NCI-H2196 (cell line): ENCODE results near the gene CLEC7A.

Source experiments
- DNase-seq: peaks from one replicate; lab custom pipeline; 2025; ENCODE audit not compliant: unreplicated experiment; lab: John Stamatoyannopoulos, UW

Gene CLEC7A

DNA sequence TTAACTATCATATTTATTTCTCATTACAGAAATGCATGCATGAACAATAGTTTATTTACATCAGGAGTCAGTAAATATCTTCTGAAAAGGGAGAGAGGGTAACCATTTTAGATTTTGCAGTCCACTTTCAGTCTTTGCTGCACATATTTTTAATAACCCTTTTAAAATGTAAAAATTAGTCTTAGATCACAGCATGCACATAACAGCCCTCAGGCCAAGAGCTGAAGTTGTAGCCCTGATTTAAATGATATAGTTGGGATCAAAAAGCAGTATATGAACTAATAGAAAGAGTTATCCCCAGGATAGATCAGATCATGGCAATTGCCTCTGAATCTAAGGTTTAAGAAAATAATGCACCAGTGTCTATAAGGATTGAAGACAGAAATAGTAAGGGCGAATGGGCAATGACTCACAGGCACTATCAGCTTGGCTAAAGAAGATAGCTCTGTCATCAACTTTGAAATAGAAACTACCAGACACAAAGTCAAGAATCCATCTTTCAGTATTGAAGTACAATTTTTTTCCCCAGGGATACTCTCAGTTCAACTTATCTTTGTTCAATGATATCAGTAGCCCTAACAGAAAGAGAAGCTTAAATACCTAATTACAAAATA lies 13.1 kb upstream of the CLEC7A start:
- no peak for DNase-seq

DNA sequence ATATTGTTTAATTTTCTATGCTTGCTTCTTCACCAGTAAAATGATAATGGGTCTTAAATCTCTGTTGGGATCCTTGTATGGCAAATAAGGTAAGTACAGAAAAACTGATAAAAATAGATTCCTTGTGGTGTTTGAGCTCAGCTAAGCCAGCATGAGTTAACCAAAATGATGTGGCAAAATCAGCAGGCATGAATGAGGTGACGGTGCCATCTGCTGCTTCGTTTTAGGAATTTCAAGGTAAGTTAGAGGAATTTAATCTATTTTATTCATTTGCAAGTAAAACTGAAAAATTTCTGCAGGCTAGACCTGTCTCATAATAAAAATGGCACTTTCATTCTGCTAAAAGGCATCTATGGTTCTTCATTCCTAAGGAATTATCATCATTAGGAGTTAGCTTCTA lies 10.0 kb upstream of the CLEC7A start:
- DNase-seq = no peak

DNA sequence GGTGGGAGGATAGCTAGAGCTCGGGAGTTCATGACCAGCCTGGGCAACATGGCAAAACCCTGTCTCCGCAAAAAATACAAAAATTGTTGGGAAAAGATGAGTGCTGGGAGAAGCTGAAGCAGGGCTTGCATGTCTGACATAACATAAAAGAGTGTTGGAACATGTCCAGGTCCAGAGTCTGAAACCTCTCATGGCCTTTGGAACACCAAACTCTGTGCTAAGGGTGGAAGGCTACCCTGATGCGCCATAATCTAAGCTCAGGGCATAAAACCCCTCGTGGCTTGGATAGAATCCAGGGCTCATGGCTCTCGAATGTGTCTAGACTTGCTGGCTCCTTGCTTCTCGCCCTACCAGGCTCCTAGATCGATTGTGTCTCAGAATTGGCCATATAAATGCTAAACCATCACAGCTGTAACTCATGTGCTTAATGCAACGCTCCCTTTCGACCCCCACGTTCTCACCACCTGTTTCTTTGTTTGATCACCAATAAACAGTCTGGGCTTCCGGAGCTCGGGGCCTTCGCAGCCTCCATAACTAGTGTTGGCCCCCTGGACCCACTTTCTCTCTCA lies 6.7 kb upstream of the CLEC7A start:
- DNase-seq = no peak

DNA sequence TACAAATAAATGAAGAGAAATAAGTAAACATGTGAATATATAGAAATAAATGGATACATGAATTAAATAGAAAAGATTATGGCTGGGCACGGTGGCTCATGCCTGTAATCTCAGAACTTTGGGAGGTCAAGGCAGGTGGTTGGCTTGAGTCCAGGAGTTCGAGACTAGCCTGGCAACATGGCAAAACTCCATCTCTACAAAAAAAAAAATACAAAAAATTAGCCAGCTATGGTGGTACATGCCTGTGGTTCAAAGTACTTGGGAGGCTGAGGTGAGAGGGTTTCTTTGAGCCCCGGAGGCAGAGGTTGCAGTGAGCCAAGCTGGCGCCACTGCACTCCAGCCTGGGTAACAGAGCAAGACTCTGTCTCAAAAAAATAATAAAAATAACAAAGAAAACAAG lies 5.1 kb upstream of the CLEC7A start:
- no peak for DNase-seq

DNA sequence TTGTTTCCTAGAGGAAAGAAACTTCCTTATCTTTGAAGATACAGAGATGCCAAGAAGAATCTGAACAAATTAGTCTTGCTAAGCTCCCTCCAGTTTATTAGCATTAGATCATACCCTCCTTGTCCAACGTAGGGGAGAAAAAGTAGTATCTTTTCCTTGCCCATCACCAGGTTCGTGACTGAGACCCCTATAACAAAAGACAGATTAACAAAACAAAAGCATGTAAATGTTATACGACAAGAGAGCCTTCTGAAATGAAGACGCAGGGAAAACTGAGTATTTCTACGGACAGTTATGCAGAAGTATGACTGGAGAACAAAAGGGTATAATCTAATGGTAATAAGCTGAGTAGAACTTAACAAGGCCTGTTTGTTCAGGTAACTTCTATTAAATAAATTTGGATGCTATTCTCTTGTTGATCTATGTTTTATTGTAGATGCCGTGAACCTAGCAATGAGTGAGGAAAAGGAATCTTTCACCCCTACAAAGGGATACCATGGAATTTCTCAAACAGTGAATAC lies 2.9 kb upstream of the CLEC7A start:
- DNase-seq = no peak

DNA sequence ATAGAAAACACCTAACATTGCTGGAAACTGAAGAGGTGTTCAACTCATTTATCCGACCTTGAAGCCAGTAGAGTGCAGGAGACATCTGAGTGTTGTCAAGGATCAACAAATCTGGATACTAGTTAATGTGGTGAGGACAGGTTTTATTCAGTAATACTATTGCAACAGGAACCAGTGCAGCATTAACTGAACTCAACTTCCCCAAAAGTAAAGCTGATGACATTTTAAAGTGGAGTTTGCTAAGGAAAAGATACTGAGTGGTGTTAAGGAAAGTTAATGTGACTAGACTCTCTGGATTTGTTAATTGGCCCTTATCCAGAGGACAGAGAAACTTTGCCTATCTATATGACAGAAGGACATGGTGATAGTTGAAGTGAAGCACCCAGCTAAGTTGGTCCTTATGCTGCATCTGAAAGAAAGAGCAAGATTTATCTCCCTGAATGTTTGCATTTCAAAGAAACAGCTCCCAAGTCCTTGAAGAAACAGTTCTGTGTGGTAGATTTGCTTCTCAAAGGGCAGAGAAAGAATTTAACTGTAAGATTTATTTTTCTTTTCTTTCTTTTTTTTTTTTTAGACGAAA lies 1.2 kb upstream of the CLEC7A start:
- DNase-seq = no peak

DNA sequence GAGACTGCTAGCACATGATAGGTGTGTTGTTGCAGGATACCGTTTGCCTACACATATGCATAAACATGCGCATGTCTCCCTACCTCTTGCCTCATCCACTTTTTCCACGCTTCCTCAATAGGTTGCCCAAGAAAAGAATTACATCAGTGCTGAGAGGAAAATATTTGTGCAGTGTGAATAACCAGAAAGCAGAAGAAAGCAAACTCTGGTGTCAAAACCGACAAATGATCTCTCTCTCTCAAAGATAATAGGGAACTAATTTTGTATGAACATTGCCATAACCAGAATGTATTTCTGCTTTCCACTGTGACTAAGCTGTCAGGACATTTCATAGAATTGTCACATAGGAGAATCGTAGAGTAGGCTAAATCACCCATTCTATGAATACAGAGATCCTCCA lies 1.3 kb downstream of the CLEC7A start:
- no peak for DNase-seq

DNA sequence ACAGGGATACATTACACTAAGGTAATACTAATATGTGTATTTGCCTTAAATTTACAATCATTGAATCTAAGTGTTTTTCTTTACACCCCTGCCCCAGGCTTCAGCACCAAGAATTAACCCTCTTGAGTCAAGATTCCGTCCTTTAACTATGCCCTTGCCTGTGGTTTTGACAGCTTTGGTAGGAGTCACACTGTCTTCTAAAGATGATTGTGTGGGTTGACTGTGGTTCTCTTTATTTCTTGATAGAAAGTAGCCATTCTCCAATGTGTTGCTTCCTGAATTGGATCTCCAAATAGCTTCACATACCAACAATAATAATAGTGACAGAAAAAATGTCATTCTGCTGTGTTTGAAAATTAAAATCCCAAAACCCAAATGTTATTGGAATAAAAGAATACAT lies 3.6 kb downstream of the CLEC7A start:
- DNase-seq = no peak

DNA sequence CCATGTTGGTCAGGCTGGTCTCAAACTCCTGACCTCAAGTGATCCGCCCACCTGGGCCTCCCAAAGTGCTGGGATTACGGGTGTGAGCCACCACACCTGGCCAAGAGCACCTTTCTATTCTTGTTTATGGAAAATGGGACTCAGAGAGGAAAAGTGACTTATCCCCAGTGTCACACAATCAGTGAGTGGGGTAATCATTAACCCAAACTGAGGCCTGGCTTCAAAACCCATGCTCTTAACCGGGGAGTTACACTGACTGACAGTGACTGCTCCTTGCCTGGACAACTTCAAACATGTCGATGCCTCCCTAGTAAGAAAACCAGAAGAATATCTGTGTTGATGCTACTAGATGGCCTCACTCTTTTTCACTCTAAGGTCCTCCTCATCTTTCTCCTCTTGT lies 7.3 kb downstream of the CLEC7A start:
- no peak for DNase-seq

DNA sequence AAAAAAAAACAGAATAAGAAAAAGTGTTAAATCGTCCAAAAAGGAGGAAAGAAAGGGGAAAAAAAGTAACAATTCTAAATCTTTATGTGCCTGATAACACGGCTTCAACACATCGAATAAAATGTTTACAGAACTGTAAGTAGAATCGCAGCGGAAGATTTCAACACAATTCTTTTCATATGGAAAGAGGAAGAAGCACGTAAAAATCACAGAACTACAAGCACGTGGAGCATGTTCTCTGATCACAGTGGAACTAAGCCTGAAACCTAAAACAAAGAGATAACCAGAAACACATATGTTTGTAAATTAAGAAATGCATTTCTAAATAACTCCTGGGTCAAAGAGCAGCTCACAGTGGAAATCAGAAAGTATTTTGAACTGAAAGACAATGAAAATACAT lies 8.7 kb downstream of the CLEC7A start:
- no peak for DNase-seq

DNA sequence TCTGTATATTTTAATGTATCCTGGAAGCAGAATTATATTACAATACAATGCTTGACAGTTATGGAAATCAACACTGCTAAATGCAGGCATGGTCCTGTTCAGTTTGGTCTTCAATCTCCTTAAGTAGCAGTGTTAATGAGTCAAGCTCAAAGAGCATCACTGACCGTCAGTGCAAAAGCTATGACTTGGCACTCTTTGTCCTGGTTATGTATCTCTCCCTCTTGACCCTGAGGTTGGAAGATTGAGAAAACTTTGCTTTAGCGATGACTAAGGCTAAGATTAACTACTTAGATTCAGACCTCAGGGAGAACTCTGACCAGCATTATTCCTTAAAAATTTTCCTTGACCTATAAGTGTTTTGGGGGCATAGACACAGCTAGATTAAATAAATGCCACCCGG lies 10.9 kb downstream of the CLEC7A start:
- no peak for DNase-seq

DNA sequence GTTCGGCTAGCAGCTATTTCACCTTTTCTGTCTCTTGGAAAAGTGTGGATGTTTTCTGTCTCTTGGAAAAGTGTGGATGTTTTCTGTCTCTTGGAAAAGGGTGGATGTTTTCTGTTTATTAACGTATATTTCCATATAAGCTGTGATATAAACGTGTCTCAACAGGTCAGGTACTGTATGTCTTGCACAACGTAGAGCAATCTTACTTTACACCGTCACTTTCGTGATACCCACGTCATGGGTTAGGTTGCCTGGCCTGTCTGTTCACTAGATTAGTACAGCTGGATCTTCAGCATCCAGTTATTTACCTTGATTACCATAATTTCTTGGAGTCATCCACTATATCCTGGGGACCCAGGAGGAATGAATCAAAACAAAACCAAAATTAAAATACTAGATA lies 14.1 kb downstream of the CLEC7A start:
- no peak for DNase-seq

DNA sequence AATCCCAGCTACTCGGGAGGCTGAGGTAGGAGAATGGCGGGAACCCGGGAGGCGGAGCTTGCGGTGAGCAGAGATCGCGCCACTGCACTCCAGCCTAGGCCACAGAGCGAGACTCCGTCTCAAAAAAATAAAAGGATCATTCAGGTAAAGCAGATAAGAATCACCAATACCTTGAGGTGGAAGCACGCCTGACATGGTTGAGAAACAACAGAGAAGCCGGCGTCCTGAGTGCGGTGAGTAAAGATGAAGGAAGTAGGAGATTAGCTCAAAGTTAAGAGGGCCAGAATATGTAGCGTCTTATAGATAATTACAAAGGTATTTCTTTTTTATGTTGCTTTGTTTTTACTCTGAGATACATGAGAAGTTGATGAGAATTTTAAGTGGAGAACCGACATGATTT lies 14.7 kb downstream of the CLEC7A start:
- no peak for DNase-seq

DNA sequence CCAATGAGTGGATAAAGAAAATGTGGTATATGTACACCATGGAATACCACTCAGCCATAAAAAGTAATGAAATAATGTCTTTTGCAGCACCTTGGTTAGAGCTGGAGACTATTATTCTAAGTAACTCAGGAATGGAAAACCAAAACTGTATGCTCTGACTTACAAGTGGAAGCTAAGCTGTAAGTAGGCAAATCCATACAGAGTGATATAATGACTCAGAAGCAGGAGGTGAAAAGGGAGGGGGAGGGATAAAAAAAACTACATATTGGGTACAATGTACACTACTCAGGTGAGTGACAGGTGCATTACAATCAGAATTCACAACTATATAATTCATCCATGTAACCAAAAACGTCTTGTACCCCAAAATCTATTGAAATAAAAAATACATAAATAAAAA lies 16.1 kb downstream of the CLEC7A start:
- DNase-seq = no peak

DNA sequence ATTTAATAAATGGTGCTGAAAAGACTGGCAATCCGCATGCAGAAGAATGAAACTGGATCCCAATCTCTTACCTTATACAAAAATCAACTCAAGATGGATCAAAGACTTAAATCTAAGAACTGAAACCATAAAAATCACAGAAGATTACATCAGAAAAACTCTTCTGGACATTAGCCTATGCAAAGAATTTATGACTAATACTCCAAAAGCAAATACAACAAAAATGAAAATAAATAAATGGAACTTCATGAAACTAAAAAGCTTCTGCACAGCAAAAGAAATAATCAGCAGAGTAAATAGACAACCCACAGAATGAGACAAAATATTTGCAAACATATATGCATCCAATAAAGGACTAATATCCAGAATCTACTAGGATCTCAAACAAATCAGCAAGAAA lies 16.9 kb downstream of the CLEC7A start:
- DNase-seq = no peak

DNA sequence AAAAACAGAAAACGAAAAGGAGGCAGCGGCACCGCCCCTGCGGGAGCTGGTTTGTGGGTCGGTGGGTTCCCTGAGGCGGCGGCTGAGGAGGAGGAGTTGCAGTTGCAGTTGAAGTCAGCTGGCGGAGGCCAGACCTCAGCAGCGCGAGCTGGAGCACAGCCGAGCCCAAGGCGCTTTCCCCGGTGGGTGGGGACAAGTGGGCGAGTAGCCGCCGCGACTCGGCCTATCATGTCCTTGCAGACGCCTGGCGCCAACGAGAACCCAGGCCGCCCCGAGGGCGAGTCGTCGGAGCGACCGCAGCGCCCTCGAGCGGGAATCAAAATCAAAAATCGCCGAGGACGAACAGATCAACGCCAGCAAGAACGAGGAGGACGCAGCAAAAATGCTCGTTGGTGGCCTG lies 18.5 kb downstream of the CLEC7A start:
- no peak for DNase-seq

DNA sequence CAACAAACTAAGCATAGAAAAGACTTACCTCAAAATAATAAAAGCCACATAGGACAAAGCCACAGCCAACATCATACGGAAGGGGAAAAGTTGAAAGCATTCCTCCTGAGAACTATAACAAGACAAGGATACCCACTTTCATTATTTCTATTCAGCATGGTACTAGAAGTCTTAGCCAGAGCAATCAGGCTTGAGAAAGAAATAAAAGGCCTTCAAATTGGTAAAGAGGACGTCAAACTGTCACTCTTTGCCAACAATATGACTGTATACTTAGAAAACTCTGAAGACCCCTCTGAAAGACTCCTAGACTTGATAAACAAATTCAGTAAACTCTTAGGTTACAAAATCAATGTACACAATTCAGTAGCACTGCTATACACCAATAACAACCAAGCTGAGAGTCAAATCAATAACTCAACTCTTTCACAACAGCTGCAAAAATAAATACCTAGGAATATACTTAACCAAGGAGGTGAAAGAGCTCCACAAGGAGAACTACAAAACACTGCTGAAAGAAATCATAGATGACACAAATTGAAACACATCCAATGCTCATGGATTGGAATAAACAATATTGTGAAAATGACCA lies 19.6 kb downstream of the CLEC7A start:
- DNase-seq = no peak

DNA sequence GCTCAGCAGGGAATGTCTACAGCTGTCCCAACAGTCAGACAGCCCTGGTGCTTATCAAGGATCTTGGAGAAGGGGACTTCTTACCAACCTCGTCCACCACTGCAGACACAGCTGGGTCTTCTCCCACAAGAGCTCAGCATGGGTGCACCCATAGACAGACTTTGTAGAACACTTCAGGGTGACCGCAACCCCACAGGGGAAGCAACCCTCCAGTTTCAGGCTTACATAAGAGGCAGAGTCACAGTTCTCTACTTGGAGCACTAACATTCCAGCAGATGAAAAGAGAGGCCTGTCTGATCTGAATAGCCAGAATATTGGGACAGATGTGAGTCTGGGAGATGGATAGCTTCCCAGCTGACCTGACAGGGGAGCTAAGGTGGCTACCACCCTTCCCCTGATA lies 27.7 kb downstream of the CLEC7A start:
- no peak for DNase-seq

DNA sequence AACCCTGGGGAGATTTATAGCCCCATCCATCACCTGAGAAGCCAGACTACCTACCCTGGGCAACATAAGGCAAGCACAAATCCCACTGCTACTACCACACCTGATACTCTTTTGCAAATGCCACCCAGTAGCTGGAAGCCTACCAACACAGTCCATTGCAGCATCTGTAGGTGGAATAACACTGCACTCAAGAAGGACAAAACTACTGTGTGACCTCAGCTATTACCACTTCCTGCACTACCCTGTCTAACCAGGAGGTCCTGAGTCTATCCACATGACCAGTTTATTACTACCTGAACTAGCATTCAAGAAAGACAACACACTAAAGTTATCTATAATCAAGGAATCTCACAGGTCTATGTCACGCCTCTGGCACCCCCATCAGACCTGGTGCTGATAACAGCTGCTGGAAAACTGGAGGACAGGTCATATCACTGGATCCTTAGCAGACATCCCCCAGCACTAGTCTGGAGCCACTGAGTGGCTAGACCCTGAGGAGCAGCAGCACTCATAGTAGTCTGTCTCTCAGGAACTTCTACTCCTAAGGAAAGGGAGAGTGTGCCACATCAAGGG lies 28.3 kb downstream of the CLEC7A start:
- no peak for DNase-seq

DNA sequence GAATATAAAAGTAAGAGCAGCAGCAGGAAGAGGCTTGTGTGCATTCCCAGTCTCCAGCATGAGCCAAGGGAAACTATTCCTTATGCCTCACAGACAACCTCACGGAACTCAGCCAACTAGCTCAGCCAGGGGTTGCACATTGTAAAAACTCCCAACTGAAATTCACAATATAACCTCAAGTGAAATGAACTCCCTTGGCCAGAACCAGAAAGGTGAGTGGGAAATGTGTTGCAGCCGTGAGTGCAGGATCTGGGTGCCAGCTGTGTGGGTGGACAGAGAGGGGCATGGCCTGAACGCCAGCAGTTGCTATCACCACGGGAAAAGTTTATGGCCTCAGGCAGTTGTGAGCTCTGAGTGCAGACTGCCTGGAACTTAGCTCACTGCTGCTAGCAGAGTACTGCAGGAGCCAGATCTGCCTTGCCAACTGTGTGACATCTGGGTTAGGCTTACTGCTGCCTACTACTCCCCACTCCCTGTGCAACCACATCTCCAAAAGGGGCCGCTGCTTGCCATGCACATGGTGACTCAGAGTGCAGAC lies 28.9 kb downstream of the CLEC7A start:
- no peak for DNase-seq

DNA sequence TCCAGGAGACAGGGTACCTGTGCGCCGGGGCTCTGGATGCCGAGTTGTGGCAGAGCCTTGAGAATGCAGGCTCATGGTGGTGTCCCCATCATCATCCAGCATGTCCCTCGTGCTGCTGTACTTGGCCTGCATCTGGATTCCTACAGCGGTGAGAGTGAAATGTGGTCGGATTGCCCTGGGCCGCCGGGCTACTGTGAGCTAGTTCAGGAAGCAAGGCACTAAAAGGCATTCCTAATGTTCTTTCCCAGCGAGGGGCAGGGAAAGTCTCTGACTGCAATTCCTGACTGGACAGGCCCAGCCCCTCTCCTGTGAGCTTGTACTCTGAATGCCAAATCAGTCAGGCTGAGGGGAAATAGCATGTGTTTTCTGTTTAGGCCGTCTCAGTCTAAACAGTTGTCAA lies 31.2 kb downstream of the CLEC7A start, which contains the start of gene CLEC1A:
Gene CLEC1A (minus strand): TSS at position 195 of the 400 bp plus-strand sequence. CDS start 63 bp downstream, at position 132.
- DNase-seq = no peak

DNA sequence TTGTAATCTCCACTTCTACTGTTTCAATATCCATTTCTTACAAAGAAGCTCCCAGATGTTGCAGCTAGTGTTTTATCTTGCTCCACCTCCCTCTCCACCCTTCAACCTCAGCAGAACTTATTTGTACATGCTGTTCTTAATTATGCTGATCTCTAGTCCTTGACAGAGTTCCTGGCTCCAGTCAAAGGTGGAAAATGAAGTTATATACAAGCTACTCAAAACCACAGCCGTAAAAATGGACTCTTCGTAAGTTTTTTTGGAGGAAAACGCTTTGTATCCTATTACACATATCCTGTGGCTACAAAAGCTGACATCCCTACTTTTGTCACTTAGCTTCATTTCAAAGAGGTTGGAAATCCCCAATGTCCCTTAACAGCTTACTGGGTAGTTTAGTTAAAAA lies 32.5 kb downstream of the CLEC7A start:
- no peak for DNase-seq
